ENCODE data around the gene PDGFD.

GRCh38 chr11:103898577-103899336 is 265.2 kb downstream of the PDGFD start:
- TF ChIP-seq EP300 (IDR thresholded peaks at IDR 0.05) (no peak), CTCF (IDR thresholded peaks at IDR 0.05) (no peak)
